HUDEP-2 (cell line): Measurements from ENCODE around the gene DSCAM.
"Not testable (repeated sequence)": the region's sequence is repeated elsewhere in the genome, so short reads cannot be mapped to it uniquely, and the experiment has no call there.

Experiments used
- DNase-seq, 76 experiments: peaks; one replicate each; lab custom pipeline; 2025; ENCODE audit not compliant: unreplicated experiment in 76 of 76; lab: John Stamatoyannopoulos, UW

Gene DSCAM

GRCh38 chr21:40345711-40346321 lies 501.1 kb downstream of the DSCAM start:
- no peak for DNase-seq

- no peak for DNase-seq
Observed at GRCh38 chr21:40340357-40340756, 506.6 kb downstream of the DSCAM start.

GRCh38 chr21:40339050-40339449 lies 507.9 kb downstream of the DSCAM start:
- no peak for DNase-seq

GRCh38 chr21:40337981-40338380 lies 509.0 kb downstream of the DSCAM start:
- DNase-seq, result no peak

- DNase-seq, result no peak
Observed at GRCh38 chr21:40335704-40336103, 511.3 kb downstream of the DSCAM start.

- no peak for DNase-seq
Observed at GRCh38 chr21:40334159-40334558, 512.8 kb downstream of the DSCAM start.

GRCh38 chr21:40333731-40334130 lies 513.2 kb downstream of the DSCAM start:
- DNase-seq, result no peak

- no peak for DNase-seq
Observed at GRCh38 chr21:40331804-40332203, 515.2 kb downstream of the DSCAM start.

GRCh38 chr21:40331172-40331571 lies 515.8 kb downstream of the DSCAM start:
- no peak for DNase-seq

- no peak for DNase-seq
Observed at GRCh38 chr21:40324389-40324788, 522.6 kb downstream of the DSCAM start.

GRCh38 chr21:40320718-40321117 lies 526.2 kb downstream of the DSCAM start:
- not testable (repeated sequence) for DNase-seq

- no peak for DNase-seq
Observed at GRCh38 chr21:40318371-40318770, 528.6 kb downstream of the DSCAM start.

GRCh38 chr21:40316104-40316503 lies 530.9 kb downstream of the DSCAM start:
- no peak for DNase-seq

- no peak for DNase-seq
Observed at GRCh38 chr21:40315626-40316025, 531.3 kb downstream of the DSCAM start.

- DNase-seq, result no peak
Observed at GRCh38 chr21:40313260-40313659, 533.7 kb downstream of the DSCAM start.

- no peak for DNase-seq
Observed at GRCh38 chr21:40300300-40300699, 546.7 kb downstream of the DSCAM start.

- DNase-seq, result no peak
Observed at GRCh38 chr21:40299451-40299850, 547.5 kb downstream of the DSCAM start.

GRCh38 chr21:40294345-40294744 lies 552.6 kb downstream of the DSCAM start:
- no peak for DNase-seq

GRCh38 chr21:40291560-40291959 lies 555.4 kb downstream of the DSCAM start:
- DNase-seq, result no peak

- no peak for DNase-seq
Observed at GRCh38 chr21:40284409-40284808, 562.5 kb downstream of the DSCAM start.

GRCh38 chr21:40282912-40283886 lies 563.8 kb downstream of the DSCAM start:
- no peak for DNase-seq

- DNase-seq, result no peak
Observed at GRCh38 chr21:40278345-40278744, 568.6 kb downstream of the DSCAM start.
